GM21381 (cell line): ENCODE measurements around the gene PHACTR4.
"Not testable (repeated sequence)": the region's sequence is repeated elsewhere in the genome, so short reads cannot be mapped to it uniquely, and the experiment has no call there.

Source experiments
- ATAC-seq: cut with Tn5 transposase; IDR thresholded peaks from one replicate; pipeline ENCODE4 v1.9.1; 2021; ENCODE audit warnings: mild to moderate bottlenecking, moderate library complexity; ENCODE audit not compliant: unreplicated experiment

PHACTR4 gene

DNA sequence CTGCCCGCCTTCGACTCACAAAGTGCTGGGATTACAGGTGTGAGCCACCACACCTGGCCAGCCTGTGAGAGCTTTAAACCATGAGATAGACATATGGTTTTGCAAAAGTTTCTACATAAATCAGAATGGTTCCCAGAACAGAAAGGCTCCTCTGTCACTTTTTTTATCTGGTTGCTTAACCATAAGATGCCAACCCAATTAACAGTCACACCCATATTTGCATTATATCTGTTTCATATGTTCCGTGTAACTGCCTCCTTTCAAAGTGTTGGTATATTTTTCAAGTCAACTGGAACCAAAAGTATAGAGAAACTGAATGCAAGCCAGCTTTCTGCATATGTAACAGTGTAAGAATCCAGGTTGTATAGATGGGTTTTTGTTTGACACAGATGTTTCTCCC lies 112.6 kb downstream of the PHACTR4 start:
- ATAC-seq: no peak

DNA sequence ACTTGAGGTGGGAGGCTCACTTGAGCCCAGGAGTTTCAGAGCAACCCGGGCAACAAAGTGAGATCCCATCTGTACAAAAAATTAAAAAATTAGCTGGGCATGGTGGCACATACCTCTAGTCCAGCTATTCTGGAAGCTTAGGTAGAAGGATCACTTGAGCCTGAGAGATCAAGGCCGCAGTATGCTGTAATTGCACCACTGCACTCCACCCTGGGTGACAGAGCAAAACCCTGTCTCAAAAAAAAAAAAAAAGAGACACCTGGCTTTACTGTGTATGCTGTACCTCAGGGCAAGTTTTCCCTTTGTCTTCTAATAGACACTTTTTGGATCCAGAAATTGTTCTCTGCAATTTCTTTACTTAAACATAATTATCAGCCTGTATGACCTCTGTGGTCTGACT lies 113.2 kb downstream of the PHACTR4 start:
- ATAC-seq: no peak

DNA sequence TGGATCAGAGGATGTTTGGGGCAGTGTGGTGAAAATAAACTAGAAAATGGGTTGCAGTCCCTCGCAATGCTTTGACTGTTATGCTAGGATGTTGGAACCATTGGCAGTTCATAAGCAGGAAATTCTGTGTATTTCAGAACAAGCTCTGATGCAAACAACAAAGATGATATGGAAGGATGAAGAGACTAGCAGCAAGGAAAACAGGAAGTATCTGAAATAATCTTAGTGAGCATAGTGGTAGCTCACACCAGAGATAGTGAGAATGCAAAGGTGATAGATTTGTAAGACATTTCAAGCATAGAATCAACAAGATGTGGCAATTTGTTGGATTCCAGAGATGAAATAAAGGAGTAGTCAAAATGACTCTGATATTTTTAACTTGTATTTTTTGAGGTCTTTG lies 125.2 kb downstream of the PHACTR4 start:
- ATAC-seq: no peak

DNA sequence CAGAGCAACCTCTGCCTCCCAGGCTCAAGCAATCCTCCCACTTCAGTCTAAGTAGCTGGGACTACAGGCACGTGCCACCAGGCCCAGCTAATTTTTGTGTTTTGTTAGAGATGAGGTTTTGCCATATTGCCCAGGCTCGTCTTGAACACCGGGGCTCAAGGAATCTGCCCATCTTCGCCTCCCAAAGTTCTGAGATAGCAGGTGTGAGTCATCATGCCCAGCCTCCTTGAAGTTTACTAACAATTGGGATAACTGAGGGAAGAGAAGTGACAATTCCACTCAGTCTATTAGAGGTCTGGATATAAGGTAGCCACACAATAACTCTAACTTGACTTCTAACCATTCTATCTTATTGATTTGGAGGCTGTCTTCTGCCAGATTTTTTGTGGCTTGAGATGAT lies 130.0 kb downstream of the PHACTR4 start:
- ATAC-seq: no peak

DNA sequence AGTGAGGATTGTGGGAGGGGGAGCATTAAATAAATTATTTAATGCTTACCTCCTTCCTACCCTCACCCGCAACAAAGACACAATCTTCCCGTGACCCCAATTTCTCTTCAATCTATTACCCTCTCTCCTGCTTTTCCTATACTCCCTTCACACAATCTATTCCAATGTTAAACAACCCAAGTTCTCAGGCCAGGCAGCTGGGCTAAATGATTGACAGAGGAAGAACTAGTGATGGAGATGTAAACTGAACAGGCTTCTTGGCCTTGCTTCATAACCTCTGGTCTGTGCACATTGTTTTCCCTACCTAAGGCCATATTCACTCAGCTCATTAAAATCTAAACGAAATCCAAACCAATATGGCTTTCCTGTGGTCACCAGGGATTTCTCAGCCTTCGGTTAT lies 132.4 kb downstream of the PHACTR4 start:
- no peak for ATAC-seq

DNA sequence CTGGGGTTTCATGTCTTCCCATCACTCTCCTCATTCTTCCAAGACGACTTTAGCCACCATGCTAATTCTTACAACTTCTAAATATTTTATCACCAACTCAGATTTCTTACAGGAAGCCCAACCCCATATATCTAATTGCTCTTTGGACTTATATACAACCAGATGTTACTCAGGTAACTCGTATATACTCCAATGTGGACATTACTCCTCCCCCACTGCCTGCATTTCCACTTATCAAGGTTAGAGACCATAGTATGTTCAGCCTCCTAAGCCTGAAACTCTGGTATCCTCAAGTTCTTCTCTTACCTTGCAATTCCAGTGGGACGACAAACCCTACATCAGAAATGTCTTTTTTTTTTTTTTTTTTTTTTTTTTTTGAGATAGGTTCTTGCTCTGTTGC lies 133.6 kb downstream of the PHACTR4 start:
- ATAC-seq: no peak

DNA sequence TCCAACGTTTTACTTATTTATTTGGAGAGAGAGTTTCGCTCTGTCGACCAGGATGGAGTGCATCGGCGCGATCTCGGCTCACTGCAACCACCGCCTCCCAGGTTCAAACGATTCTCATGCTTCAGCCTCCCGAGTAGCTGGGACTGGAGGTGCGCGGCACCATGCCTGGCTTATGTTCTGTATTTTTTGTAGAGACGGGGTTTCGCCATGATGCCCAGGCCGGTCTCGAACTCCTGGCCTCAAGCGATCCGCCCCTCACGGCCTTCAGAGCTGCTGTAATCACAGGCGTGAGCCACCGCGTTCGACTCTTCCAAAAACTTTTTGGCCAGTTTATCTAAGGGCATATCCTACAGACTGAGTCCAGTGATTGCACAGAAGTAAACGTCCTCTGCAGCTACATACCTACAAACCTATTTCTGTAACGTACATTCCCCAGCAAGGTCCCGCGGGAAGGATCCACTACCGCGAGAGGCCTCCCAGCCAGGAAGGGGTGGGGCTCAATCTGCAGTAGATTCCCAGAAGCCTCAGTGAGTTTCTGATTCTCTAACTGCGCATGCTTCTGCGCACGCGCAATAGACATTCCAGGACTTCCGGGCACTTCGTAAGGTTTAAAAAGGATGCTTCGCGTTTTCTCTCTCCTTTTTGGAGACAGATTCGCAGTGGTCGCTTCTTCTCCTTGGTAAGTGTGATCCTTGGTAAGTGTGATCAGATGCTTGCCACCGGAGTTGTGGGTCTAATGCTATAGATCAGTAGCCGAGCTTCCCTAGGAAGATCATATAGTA lies 136.1 kb downstream of the PHACTR4 start, which contains the start of gene RCC1:
Gene RCC1 (plus strand): TSS at position 638 of the 782 bp plus-strand sequence. CDS start 23,824 bp downstream, outside the sequence.
- peak; percentile 75 for ATAC-seq

DNA sequence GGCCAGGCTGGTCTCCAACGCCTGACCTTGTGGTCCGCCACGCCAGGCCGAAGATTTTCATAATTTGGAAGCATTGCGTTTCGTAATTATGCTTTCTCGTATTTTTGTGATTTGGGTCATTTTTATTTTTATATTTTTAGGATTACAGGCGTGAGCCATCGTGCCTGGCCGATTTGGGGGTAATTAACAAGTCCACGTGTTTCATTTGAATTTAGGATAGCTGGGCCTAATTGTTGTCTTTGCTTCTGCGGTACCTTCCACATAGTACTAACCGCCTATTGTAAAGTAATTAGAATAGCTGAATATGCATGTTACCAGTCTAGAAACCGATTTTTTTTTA lies 137.3 kb downstream of the PHACTR4 start:
- ATAC-seq: no peak

DNA sequence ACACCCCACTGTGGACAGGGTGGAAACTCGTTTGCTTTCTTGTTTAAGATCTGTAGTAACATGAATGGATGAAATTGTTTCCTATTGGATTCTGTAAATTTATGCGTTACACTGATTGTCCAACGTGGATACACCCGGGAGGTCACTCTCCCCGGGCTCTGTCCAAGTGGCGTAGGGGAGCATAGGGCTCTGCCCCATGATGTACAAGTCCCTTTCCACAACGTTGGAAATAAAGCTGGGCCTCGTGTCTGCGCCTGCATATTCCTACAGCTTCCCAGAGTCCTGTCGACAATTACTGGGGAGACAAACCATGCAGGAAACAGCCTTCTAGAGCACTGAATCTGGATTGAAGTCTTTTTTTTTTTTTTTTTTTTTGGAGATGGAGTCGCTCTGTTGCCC lies 137.7 kb downstream of the PHACTR4 start:
- no peak for ATAC-seq

DNA sequence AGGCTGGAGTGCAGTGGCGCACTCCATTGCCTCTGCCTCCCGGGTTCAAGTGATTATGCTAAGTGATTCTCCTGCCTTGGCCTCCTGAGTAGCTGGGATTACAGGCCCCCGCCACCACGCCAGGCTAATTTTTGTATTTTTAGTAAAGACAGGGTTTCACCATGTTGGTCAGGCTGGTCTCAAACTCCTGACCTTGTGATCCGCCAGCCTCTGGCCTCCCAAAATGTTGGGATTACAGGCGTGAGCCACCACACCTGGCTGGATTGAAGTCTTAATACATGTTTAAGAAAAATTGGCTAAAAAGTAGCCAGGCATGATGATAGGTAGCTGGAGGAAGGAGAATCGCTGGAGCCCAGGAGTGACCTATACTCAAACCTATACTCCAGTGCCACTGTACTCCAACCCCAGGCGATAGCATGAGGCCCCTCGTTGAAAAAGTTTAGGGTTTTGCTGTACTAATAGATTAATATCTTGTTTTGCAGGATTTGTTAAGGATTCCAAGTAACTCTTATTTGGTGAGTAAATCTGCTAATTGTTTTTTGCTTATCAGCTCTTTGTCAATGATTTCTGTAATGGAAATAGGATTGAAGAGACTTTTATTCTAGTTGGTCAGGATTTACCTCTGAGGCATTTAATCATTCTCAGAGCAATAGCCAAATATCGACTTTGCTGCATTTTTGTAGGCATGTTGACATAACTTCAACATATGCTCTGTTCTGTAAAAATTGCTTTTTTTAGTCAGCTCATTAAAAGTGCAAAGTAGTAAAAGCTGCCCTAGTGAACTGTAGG lies 138.3 kb downstream of the PHACTR4 start:
- no peak for ATAC-seq

DNA sequence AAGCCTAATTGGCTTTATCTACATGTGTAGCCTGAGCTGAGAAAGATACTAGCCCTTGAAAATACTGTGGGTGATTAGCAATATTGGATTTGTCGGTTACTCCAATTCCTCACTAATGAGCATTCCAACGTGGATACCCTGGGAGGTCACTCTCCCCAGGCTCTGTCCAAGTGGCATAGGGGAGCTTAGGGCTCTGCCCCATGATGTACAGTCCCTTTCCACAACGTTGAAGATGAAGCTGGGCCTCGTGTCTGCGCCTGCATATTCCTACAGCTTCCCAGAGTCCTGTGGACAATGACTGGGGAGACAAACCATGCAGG lies 138.9 kb downstream of the PHACTR4 start:
- ATAC-seq: no peak

DNA sequence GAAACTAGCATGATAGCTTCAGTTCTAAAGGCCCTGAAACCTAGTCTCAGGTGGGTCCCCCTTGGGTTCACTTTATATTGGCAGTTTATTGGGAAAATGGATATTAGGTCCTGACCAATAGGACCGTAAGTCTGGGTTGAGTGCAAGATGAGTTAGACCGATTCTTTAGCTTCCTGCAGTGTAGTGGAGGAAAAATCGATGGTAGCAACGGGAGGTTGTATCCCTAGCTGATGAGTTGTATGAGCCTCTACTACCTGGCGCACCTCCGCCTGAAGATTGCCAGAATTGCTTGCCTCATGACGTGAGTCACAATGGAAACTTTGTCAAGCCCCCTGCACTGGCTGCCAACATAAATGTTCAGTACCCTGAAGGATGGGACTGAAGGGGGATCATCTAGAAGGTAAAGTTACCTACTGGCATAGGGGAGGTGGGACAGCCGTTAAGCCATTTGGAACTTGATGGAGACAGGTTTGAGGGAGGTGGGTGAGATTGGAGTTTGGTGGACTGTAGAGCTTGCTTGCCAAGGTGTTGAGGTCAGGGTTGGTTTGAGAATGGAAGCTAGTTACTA lies 140.2 kb downstream of the PHACTR4 start:
- ATAC-seq: no peak

DNA sequence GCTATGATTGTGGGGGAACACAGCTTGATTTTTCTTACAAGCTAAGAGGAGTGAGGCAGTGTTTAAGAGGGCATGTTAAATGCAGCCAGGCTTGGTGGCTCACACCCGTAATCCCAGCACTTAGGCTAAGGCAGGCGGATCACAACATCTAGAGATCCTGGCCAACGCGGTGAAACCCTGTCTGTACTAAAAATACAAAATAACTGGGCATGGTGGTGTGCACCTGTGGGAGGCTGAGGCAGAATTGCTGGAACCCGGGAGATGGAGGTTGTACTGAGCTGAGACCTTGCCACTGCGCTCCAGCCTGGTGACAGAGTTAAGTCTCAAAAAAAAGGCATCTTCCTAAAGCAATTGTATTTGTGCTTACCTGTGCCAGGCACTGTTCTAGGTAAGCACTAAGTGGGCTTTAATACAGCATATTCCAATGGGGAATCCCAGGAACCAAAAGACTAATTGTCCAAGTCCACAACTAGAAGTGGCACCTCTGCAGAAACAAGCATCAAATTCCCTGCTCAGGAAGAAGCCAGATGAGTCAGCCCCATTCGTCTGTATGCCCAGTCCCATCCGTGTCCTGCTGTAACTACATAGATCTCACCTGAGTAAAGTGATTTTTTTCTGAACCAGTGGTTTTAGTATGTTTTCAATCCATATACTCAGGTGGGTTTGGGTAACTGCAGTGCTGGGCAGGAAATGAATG lies 140.9 kb downstream of the PHACTR4 start:
- ATAC-seq: no peak

DNA sequence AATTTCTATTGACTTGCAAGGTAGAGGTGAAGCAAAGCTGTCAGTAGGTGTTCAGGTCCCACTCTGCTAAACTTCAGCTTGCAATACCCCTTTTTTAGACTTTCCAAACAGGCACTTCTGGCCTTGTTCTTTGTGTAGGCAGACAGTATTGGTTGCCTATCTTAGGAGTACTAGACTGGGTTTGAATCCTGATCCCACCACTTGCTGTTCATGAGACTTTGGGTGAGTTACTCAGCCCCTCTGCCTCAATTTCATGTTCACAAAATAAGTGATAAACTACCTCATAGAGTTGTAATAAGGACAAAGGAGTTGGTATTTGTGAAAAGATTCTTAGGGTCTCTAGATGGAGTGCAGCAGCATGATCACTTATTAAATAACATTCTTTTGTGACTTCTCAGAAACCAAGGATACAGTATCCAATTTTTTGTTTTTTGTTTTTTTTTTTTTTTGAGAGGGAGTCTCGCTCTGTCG lies 141.5 kb downstream of the PHACTR4 start:
- ATAC-seq: no peak

DNA sequence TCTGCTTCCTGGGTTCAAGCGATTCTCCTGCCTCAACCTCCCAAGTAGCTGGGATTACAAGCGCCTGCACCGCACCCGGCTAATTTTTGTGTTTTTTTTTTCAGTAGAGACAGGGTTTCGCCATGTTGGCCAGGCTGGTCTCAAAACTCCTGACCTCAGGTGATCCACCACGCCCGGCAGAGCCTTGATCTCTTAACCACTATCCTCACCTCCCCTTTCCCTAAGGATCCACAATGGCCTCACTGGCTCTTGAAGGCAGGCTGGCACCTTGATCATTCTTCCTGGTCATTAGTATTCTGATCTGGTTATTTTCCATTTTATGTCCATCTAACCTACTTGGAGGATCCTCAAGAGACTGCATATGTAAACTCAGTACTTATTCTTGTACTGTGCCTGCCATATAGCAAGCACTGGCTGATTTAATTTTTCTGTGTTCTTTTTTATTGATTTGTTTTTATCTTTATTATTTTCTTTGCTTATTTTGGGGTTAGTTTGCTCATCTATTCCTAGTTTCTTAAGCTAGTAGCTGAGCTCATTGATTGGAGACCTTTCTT lies 142.6 kb downstream of the PHACTR4 start:
- ATAC-seq: no peak

DNA sequence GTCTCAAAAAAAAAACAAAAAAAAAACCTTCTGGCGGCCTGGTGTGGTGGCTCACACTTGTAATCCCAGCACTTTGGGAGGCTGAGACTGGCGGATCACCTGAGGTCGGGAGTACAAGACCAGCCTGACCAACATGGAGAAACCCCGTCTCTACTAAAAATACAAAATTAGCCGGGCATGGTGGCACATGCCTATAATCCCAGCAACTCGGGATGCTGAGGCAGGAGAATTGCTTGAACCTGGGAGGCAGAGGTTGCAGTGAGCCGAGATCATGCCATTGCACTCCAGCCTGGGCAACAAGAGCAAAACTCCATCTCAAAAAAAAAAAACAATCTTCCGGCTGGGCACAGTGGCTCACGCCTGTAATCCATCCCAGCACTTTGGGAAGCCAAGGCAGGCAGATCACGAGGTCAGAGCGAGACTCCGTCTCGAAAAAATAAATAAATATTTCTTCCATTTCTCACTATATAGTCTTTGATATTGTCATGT lies 144.9 kb downstream of the PHACTR4 start:
- not testable (repeated sequence) for ATAC-seq

DNA sequence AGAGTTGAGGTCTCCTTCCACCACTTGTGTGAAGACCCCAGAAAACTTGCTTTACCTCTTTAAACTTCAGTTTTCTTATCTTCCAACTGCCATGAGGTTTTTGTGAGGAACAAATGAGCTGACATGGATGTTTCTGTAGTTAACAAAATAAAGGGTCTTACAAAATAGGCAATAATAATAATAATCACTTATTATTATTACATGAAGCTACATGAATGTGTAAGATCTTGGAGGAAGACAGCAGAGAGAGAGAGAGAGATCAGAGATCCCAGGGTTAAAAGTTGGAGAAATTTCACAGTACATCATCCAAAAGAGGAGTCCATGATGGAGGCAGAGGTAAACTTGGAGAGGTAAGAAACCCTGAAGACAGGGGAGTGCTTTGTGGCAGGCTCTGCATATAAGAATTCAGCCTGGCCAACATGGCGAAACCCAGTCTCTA lies 147.0 kb downstream of the PHACTR4 start:
- ATAC-seq: no peak

DNA sequence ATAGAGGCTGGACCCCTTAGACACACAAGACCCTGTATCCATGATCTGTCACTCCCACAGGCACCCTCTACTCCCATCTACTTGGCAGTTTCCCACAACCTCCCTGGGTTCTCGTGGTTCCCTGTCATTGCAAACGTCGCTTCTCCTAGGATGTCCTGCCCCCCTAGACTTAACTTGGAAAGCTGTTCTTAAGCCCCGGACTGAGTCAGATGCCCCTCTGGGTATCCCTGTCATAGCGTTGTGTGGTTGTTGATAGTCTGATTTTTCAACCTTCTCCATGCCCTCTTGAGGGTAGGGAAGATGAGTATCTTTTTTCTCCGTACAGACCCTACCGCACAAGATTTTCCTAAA lies 148.1 kb downstream of the PHACTR4 start:
- peak; percentile 8 for ATAC-seq

DNA sequence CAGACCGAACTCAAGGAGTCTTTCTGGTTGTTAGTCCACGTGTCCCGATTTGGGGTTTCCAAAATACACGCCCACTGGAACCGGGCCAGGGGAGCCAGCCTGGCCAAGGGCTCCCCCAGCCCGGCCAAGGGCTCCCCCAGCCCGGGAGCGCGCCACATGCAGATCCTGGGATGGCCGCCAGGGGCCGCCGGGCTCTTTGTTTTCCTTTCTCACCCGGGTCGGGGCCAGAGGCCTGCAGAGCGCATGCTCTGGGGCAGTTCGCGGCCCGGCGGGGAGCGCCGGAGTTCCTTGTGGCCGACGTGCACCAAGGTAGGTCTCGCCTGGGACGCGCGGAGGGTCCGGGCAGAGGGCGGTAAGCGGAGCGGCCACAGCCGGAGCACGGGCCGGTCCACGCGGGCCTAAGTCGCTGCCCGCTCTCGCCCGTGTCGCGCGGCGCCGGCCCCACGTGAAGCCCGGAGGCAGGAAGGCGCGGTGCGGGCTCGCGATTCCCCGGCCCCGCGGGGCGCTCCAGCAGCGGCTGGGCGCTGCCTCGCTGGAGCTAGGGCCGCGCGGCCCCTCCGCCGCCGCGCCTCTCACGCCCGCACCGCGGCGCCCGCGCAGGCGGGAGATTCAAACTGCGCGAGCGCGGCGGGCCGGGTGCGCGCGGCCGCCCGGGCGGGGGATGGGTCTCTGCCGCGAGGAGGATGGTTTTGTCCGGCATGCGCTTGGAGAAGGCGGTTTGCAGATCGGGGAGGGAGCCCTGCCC lies 148.6 kb downstream of the PHACTR4 start:
- ATAC-seq: peak; percentile 80

DNA sequence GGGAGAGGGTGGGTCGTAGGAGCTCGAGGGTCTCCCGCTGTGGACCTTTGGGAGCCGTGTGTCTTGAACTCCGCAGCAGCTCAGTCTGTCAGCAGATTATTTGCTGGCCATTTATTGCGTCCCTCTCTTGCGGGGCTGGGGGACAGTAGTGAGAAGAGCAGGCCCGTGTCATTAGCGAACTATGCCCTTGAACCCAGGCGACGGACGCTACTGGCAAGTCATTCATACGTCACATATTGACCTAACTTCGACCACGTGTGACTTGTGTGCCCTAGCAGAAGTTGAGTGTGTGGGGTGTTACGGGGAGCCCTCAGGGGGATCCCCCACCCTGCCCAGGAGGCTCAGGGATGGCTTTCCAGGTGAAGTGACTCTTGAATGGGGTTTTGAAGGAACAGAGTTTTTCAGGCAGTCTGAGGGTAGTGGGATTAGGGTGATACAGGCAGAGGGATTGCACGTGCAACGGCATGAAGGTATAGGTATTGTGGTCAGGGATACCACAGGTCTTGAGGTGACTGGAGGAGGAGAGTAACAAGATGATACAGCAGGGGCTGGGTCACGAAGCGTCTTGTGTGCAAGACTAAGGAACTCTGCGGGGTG lies 149.3 kb downstream of the PHACTR4 start:
- ATAC-seq: no peak
